Left lung (tissue), 10 donors: ENCODE data around the gene CRYGC. TPM values are rescaled to one million over a fixed set of nuclear protein-coding genes. Genes with fewer than 3 reads are reported as not detected.

ENCODE experiments used
- ATAC-seq: fragments of 200-7000 bp; cut with Tn5 transposase; one replicate; pipeline ENCODE4 v1.9.1; 2020; ENCODE audit warnings: moderate library complexity
- DNase-seq, 4 donors: peaks; one replicate each; pipeline ENCODE4 v3.0.0-alpha.2; 2013 to 2020
- H3K27ac ChIP-seq, 2 donors: fragments of 200-600 bp; sonication (generic) in 1 of 2; one replicate each; pipeline versions ENCODE4 v1.5.0 to v1.8.0; 2020 to 2021
- H3K27me3 ChIP-seq, 2 donors: fragments of 200-600 bp; sonication (generic) in 1 of 2; one replicate each; pipeline versions ENCODE4 v1.5.0 to v1.8.0; 2020 to 2021
- H3K36me3 ChIP-seq, 2 donors: fragments of 200-600 bp; sonication (generic) in 1 of 2; one replicate each; pipeline versions ENCODE4 v1.5.0 to v1.8.0; 2020 to 2021
- H3K4me1 ChIP-seq, 2 donors: fragments of 200-600 bp; one replicate each; pipeline ENCODE4 v1.8.0; 2021
- H3K4me3 ChIP-seq, 2 donors: fragments of 200-600 bp; sonication (generic) in 1 of 2; one replicate each; pipeline versions ENCODE4 v1.5.0 to v1.8.0; 2020 to 2021; ENCODE audit warnings: mild to moderate bottlenecking in 1 of 2
- H3K9me3 ChIP-seq, 2 donors: fragments of 200-600 bp; sonication (generic) in 1 of 2; one replicate each; pipeline versions ENCODE4 v1.5.0 to v1.8.0; 2020 to 2021
- intact Hi-C, 2 donors: fragments of 100-400 bp; cut with DNase I; formaldehyde crosslinking; loops; one replicate each; pipeline versions ENCODE4 v1.11.2 to v1.14.2; 2022
- polyA plus RNA-seq, 6 donors: library from polyadenylated mRNA; unstranded; fragments of 120-200 nt; gene quantifications; one replicate each; pipeline ENCODE4 v1.2.1, GENCODE V29; 2013; ENCODE audit not compliant: insufficient read length in 6 of 6
- total RNA-seq, 2 donors: library from RNA; stranded (reverse); fragmentation: NEBNext Ultra II Directional; extraction: Animal tissue kit (Norgen Biotek cat#: 25700); gene quantifications; one replicate each; pipeline ENCODE4 v1.2.1, GENCODE V29; 2021
- TF ChIP-seq, protein P1 (sequence below), 2 donors: fragments of 200-600 bp; sonication (generic) in 1 of 2; IDR thresholded peaks; one replicate each; pipeline versions ENCODE4 v1.5.0 to v1.8.0; 2021; ENCODE audit warnings: antibody characterized with exemption in 2 of 2
- donor health status: DM: no; HTN: yes; CAD: no.
- donor health status: DM: no; HTN: no; CAD: no.

CRYGC gene
- total and polyA plus RNA-seq, 8 donors = not detected

GRCh38 chr2:208086029-208086428 is 43.6 kb downstream of the CRYGC start:
- intact Hi-C loops = no loop called here
- no peaks in the 10 kb centered on the region for H3K36me3 ChIP-seq
- peaks cover 0 to 3% of the 10 kb centered on the region in 2 donors for H3K27me3 ChIP-seq
- no peaks in the 10 kb centered on the region for H3K4me1 ChIP-seq
- TF ChIP-seq, protein P1, sequence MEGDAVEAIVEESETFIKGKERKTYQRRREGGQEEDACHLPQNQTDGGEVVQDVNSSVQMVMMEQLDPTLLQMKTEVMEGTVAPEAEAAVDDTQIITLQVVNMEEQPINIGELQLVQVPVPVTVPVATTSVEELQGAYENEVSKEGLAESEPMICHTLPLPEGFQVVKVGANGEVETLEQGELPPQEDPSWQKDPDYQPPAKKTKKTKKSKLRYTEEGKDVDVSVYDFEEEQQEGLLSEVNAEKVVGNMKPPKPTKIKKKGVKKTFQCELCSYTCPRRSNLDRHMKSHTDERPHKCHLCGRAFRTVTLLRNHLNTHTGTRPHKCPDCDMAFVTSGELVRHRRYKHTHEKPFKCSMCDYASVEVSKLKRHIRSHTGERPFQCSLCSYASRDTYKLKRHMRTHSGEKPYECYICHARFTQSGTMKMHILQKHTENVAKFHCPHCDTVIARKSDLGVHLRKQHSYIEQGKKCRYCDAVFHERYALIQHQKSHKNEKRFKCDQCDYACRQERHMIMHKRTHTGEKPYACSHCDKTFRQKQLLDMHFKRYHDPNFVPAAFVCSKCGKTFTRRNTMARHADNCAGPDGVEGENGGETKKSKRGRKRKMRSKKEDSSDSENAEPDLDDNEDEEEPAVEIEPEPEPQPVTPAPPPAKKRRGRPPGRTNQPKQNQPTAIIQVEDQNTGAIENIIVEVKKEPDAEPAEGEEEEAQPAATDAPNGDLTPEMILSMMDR (IDR thresholded peaks at IDR 0.05) = no peak
- H3K4me3 ChIP-seq = no peak overlapping the region
- ATAC-seq (no peak), DNase-seq (no peak)
- H3K27ac ChIP-seq = no peak overlapping the region
- no peaks in the 10 kb centered on the region for H3K9me3 ChIP-seq

DNA sequence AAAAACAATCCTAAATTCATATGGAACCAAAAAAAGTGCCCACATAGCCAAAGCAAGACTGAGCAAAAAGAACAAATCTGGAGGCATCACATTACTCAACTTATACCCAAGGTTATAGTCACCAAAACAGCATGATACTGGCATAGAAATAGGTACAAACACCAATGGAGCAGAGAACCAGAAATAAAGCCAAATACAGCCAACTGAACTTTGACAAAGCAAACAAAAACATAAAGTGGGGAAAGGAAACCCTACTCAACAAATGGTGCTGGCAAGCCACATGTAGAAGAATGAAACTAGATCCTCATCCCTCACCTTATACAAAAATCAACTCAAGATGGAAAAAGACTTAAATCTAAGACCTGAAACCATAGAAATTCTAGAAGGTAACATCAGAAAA is 45.8 kb downstream of the CRYGC start:
- intact Hi-C loops = no loop called here
- no peak overlapping the region for H3K4me3 ChIP-seq
- H3K27ac ChIP-seq = no peak overlapping the region
- ATAC-seq = no peak
- DNase-seq = no peak
- TF ChIP-seq, protein P1 (IDR thresholded peaks at IDR 0.05) = no peak
- H3K36me3 ChIP-seq = no peaks in the 10 kb centered on the region
- H3K4me1 ChIP-seq = no peaks in the 10 kb centered on the region
- H3K9me3 ChIP-seq = no peaks in the 10 kb centered on the region
- H3K27me3 ChIP-seq = peaks cover 0 to 3% of the 10 kb centered on the region in 2 donors

Other genes starting within 250 kb of the CRYGC start
- gene PLEKHM3, start 104.3 kb downstream of the CRYGC start, total RNA-seq = 10 to 100 TPM; 15.1 to 16.0 TPM
- 10 to 100 TPM; 14.4 to 17.9 (median 16.5) TPM for gene PLEKHM3, start 104.3 kb downstream of the CRYGC start, polyA plus RNA-seq
- not detected for gene CRYGD, start 5.3 kb downstream of the CRYGC start, total RNA-seq
- under 1 TPM in 1 of 6 donors, not detected in 5; 0.24 TPM for gene CRYGD, start 5.3 kb downstream of the CRYGC start, polyA plus RNA-seq
- not detected for gene CRYGB, start 16.3 kb upstream of the CRYGC start, total RNA-seq
- gene CRYGB, start 16.3 kb upstream of the CRYGC start, polyA plus RNA-seq = not detected
- not detected for gene CRYGA, start 33.8 kb upstream of the CRYGC start, total RNA-seq
- not detected for gene CRYGA, start 33.8 kb upstream of the CRYGC start, polyA plus RNA-seq
- not detected for gene C2orf80, start 60.2 kb upstream of the CRYGC start, total RNA-seq
- gene C2orf80, start 60.2 kb upstream of the CRYGC start, polyA plus RNA-seq = not detected
- gene IDH1, start 125.2 kb upstream of the CRYGC start, total RNA-seq = 100 to 1,000 TPM; 145 to 213 TPM
- 100 to 1,000 TPM in 1 of 6 donors, 10 to 100 TPM in 5; 79.7 to 100 (median 88.7) TPM for gene IDH1, start 125.2 kb upstream of the CRYGC start, polyA plus RNA-seq
- gene PIKFYVE, start 136.4 kb upstream of the CRYGC start, total RNA-seq = 10 to 100 TPM; 23.8 to 31.6 TPM
- gene PIKFYVE, start 136.4 kb upstream of the CRYGC start, polyA plus RNA-seq = 10 to 100 TPM; 25.3 to 29.1 (median 26.7) TPM